Activated naive CD4-positive, alpha-beta T cell (primary cell): Measurements from ENCODE around the gene RERE.

ENCODE experiments used
- DNase-seq, 4 experiments: peaks; one replicate each; lab custom pipeline; 2025; lab: John Stamatoyannopoulos, UW

RERE gene

GRCh38 chr1:8687538-8687937, 129.9 kb downstream of the RERE start:
- no peak for DNase-seq

GRCh38 chr1:8687039-8687438, 130.4 kb downstream of the RERE start:
- DNase-seq, result no peak

GRCh38 chr1:8685463-8685862, 132.0 kb downstream of the RERE start:
- no peak for DNase-seq

- DNase-seq, result no peak
Measured at GRCh38 chr1:8684590-8684989, 132.8 kb downstream of the RERE start.

GRCh38 chr1:8682573-8682972, 134.9 kb downstream of the RERE start:
- no peak for DNase-seq

GRCh38 chr1:8681911-8682310, 135.5 kb downstream of the RERE start:
- no peak for DNase-seq

GRCh38 chr1:8680664-8681650, 136.5 kb downstream of the RERE start:
- no peak for DNase-seq

- no peak for DNase-seq
Measured at GRCh38 chr1:8679929-8680663, 137.3 kb downstream of the RERE start.

- DNase-seq, result no peak
Measured at GRCh38 chr1:8679395-8679800, 138.0 kb downstream of the RERE start.

- DNase-seq, result no peak
Measured at GRCh38 chr1:8678673-8679394, 138.6 kb downstream of the RERE start.

- DNase-seq, result no peak
Measured at GRCh38 chr1:8677782-8678181, 139.7 kb downstream of the RERE start.

- DNase-seq, result no peak
Measured at GRCh38 chr1:8676813-8677212, 140.6 kb downstream of the RERE start.

GRCh38 chr1:8676072-8676471, 141.4 kb downstream of the RERE start:
- DNase-seq, result no peak

GRCh38 chr1:8674912-8675311, 142.5 kb downstream of the RERE start:
- DNase-seq, result no peak

- DNase-seq, result no peak
Measured at GRCh38 chr1:8674481-8674880, 143.0 kb downstream of the RERE start.

GRCh38 chr1:8671306-8671917, 146.0 kb downstream of the RERE start:
- no peak for DNase-seq

- no peak for DNase-seq
Measured at GRCh38 chr1:8670371-8670818, 147.0 kb downstream of the RERE start.

GRCh38 chr1:8669606-8670335, 147.7 kb downstream of the RERE start:
- DNase-seq, result no peak

- DNase-seq, result no peak
Measured at GRCh38 chr1:8667869-8668594, 149.4 kb downstream of the RERE start.

- no peak for DNase-seq
Measured at GRCh38 chr1:8666389-8667167, 150.9 kb downstream of the RERE start.
